A673 (cell line): ENCODE measurements around the gene PRSS56. TPM values are rescaled to one million over a fixed set of nuclear protein-coding genes. Genes with fewer than 3 reads are reported as not detected.
"Not testable (repeated sequence)": the region's sequence is repeated elsewhere in the genome, so short reads cannot be mapped to it uniquely, and the experiment has no call there.

Experiments used
- BruUV-seq: library from RNA; stranded (reverse); fragments of 400-500 nt; replicated peaks from 2 replicates; lab custom pipeline; 2021; lab: Mats Ljungman, UMichigan
- CTCF ChIA-PET: fragments of 300-600 bp; sonication (Branson Sonifier 250); formaldehyde crosslinking; loops from one replicate; lab custom pipeline; 2022; ENCODE audit warnings: antibody characterized with exemption; lab: Charles Lee
- POLR2A ChIA-PET: fragments of 300-600 bp; sonication (Branson Sonifier 250); formaldehyde crosslinking; loops from one replicate; lab custom pipeline; 2022; ENCODE audit warnings: antibody characterized with exemption; ENCODE audit not compliant: low non-redundant PET; lab: Charles Lee
- DNase-seq: peaks from one replicate; pipeline ENCODE4 v3.0.0-alpha.2; 2015; ENCODE audit warnings: low spot score
- H3K27ac ChIP-seq: fragments of 200-600 bp; sonication (generic); 2 replicates; pipeline ENCODE4 v1.5.1; 2016; ENCODE audit warnings: mixed run types, low read depth, mild to moderate bottlenecking, mixed read lengths, antibody characterized with exemption, low read length; ENCODE audit not compliant: poor library complexity, severe bottlenecking
- H3K27me3 ChIP-seq: fragments of 200-600 bp; sonication (generic); replicated peaks from 2 replicates; pipeline ENCODE4 v1.6.1; 2017; ENCODE audit warnings: mixed run types, low read depth, mild to moderate bottlenecking, mixed read lengths, antibody characterized with exemption, low read length; ENCODE audit not compliant: insufficient read depth, poor library complexity
- H3K36me3 ChIP-seq: fragments of 200-600 bp; sonication (generic); 2 replicates; pipeline ENCODE4 v1.6.1; 2016; ENCODE audit warnings: mixed run types, mild to moderate bottlenecking, mixed read lengths, antibody characterized with exemption, low read length; ENCODE audit not compliant: insufficient read depth, poor library complexity, severe bottlenecking
- H3K4me1 ChIP-seq: fragments of 200-600 bp; sonication (generic); 2 replicates; pipeline ENCODE4 v1.6.1; 2017; ENCODE audit warnings: mixed run types, mild to moderate bottlenecking, mixed read lengths, antibody characterized with exemption, low read length; ENCODE audit not compliant: insufficient read depth, poor library complexity, severe bottlenecking
- H3K4me3 ChIP-seq: fragments of 200-600 bp; sonication (generic); 2 replicates; pipeline ENCODE4 v1.5.1; 2016; ENCODE audit warnings: low read depth, mixed run types, mild to moderate bottlenecking, mixed read lengths, low read length; ENCODE audit not compliant: poor library complexity, severe bottlenecking
- H3K9me3 ChIP-seq: fragments of 200-600 bp; sonication (generic); 2 replicates; pipeline ENCODE4 v1.6.1; 2016; ENCODE audit warnings: mixed run types, low read depth, mild to moderate bottlenecking, mixed read lengths, antibody characterized with exemption, low read length; ENCODE audit not compliant: poor library complexity, severe bottlenecking
- EZH2 ChIP-seq: fragments of 200-600 bp; sonication (generic); IDR thresholded peaks from 2 replicates; pipeline ENCODE4 v1.6.1; 2017; ENCODE audit warnings: borderline replicate concordance, low read depth, mild to moderate bottlenecking, mixed read lengths, antibody characterized with exemption, low read length; ENCODE audit not compliant: poor library complexity, severe bottlenecking
- intact Hi-C: fragments of 100-400 bp; cut with micrococcal nuclease; formaldehyde crosslinking; loops from one replicate; pipeline ENCODE4 v1.10.0; 2022; ENCODE audit not compliant: unreplicated experiment
- total RNA-seq: library from RNA; stranded (reverse); gene quantifications from 2 replicates; pipeline ENCODE4 v1.2.3, GENCODE V29; 2021
- TF ChIP-seq, protein P1 (sequence below): fragments of 300-800, 200-600 bp; sonication (generic); conservative IDR thresholded peaks from 2 replicates; pipeline ENCODE4 v1.5.1; 2017; ENCODE audit warnings: low read depth, mild to moderate bottlenecking, antibody characterized with exemption, low read length, moderate library complexity, mixed read lengths

Gene PRSS56
- total RNA-seq, 1 experiment from 2014 or later, result not detected

DNA sequence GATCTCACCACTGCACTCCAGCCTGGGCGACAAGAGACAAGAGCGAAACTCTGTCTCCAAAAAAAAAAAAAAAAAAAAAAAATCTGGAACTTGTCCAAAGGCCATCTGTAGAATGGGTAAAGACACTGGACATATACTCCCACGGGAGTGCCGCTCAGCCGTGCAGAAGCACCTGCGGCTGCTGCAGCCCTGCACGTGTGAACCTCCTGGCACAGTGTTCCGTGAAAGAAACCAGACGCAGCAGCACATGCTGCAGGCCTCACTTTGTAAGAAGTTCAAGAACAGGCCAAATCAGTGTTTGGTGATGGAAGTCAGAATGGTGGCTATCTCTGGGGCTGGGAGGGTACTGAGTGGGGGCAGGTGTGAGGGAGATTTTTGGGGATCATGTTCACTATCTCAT lies 12.2 kb downstream of the PRSS56 start:
- no peak overlapping the region for H3K27ac ChIP-seq
- DNase-seq, result no peak
- intact Hi-C loops, result no loop called here
- H3K36me3 ChIP-seq, result no peaks in the 10 kb centered on the region
- H3K4me3 ChIP-seq, result no peak overlapping the region
- H3K4me1 ChIP-seq, result no peaks in the 10 kb centered on the region
- ChIA-PET POLR2A (no interaction called here), CTCF (no interaction called here)
- no TSS peak for BruUV-seq
- no peaks in the 10 kb centered on the region for H3K27me3 ChIP-seq
- H3K9me3 ChIP-seq, result no peaks in the 10 kb centered on the region
- no peak for TF ChIP-seq EZH2
- TF ChIP-seq, protein P1, sequence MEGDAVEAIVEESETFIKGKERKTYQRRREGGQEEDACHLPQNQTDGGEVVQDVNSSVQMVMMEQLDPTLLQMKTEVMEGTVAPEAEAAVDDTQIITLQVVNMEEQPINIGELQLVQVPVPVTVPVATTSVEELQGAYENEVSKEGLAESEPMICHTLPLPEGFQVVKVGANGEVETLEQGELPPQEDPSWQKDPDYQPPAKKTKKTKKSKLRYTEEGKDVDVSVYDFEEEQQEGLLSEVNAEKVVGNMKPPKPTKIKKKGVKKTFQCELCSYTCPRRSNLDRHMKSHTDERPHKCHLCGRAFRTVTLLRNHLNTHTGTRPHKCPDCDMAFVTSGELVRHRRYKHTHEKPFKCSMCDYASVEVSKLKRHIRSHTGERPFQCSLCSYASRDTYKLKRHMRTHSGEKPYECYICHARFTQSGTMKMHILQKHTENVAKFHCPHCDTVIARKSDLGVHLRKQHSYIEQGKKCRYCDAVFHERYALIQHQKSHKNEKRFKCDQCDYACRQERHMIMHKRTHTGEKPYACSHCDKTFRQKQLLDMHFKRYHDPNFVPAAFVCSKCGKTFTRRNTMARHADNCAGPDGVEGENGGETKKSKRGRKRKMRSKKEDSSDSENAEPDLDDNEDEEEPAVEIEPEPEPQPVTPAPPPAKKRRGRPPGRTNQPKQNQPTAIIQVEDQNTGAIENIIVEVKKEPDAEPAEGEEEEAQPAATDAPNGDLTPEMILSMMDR, result no peak

DNA sequence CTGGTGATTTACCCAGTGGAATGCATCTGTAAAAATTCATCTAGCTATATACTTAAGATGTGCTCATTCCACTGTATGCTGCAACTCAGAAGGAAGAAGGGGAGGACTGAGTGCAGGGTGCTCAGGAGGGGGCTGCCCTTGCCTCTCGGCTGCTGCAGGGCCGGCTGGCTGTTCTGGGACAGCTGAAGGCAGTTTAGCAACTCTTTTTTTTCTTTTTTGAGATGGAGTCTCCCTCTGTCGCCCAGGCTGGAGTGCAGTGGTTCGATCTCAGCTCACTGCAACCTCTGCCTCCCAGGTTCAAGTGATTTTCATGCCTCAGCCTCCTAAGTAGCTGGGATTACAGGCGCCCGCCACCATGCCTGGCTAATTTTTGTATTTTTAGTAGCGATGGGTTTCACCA lies 12.6 kb downstream of the PRSS56 start:
- POLR2A ChIA-PET, H3K4me3 ChIP-seq, intact Hi-C loops, H3K27ac ChIP-seq, H3K36me3 ChIP-seq, CTCF ChIA-PET, H3K27me3 ChIP-seq, DNase-seq, BruUV-seq, H3K4me1 ChIP-seq, H3K9me3 ChIP-seq: not testable (repeated sequence)

DNA sequence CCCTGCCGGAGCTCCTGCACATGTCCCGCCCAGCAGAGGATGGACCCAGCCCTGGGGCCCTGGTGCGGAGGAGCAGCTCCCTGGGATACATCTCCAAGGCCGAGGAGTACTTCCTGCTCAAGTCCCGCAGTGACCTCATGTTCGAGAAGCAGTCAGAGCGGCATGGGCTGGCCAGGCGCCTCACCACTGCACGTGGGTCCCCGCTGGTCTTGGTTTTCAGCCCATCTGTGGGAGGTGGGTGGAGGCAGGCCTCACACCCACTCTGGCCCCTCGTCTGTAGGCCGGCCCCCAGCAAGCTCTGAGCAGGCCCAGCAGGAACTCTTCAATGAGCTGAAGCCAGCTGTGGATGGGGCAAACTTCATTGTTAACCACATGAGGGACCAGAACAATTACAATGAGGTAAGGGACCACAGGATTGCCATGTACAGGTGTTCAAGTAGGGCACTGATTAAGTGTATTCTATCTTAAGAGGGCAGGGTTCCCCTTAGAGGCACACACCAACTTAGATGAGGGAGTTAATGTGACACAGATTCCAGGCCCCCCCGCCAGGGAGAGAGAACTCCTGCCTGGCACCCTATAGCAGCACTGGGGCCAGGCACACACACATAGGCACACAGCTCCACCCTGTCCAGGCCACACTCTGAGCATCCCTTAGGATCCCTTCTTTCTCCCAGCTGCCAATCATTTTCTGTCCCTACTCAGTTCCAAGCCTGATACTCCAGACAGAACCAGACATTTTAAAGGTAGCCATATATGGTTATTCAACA lies 13.9 kb downstream of the PRSS56 start:
- ChIA-PET POLR2A (no interaction called here), CTCF (no interaction called here)
- no peak for DNase-seq
- H3K4me3 ChIP-seq, result no peak overlapping the region
- H3K27me3 ChIP-seq, result no peaks in the 10 kb centered on the region
- TF ChIP-seq EZH2, result no peak
- TF ChIP-seq, protein P1, result no peak
- no peaks in the 10 kb centered on the region for H3K9me3 ChIP-seq
- intact Hi-C loops, result no loop called here
- no peaks in the 10 kb centered on the region for H3K36me3 ChIP-seq
- no peaks in the 10 kb centered on the region for H3K4me1 ChIP-seq
- no peak overlapping the region for H3K27ac ChIP-seq
- BruUV-seq, result no TSS peak
